B cell (primary cell): ENCODE data around the gene NCBP3. TPM values are rescaled to one million over a fixed set of nuclear protein-coding genes. Genes with fewer than 3 reads are reported as not detected.

ENCODE experiments used
- ATAC-seq: fragments of 200-7000 bp; cut with Tn5 transposase; one replicate; pipeline ENCODE4 v1.10.0; 2021; ENCODE audit warnings: low read depth, mild to moderate bottlenecking, moderate number of reproducible peaks, moderate library complexity
- CTCF ChIA-PET: fragments of 350-600 bp; sonication (Branson Sonifier 250); formaldehyde crosslinking; loops from one replicate; lab custom pipeline; 2021; ENCODE audit warnings: antibody characterized with exemption, inconsistent platforms; lab: Charles Lee
- POLR2A ChIA-PET: fragments of 350-600 bp; sonication (Branson Sonifier 250); formaldehyde crosslinking; loops from one replicate; lab custom pipeline; 2021; ENCODE audit warnings: antibody characterized with exemption; lab: Charles Lee
- DNase-seq: peaks from one replicate; pipeline ENCODE4 v3.0.0; 2013
- H2AFZ ChIP-seq: 2 replicates; pipeline ENCODE4 v1.6.1; 2012; ENCODE audit warnings: mild to moderate bottlenecking, low read depth, low read length; ENCODE audit not compliant: insufficient read depth, poor library complexity, severe bottlenecking
- H3K27ac ChIP-seq, 2 donors: 1 replicate in 1 of 2; 2 replicates in 1 of 2; pipeline ENCODE4 v1.5.1; 2012 to 2013; ENCODE audit warnings: low read length in 2 of 2, mild to moderate bottlenecking in 2 of 2, moderate library complexity in 1 of 2
- H3K27me3 ChIP-seq, 4 experiments: fragments of 200-600 bp in 1 of 4; sonication (generic) in 1 of 4; replicated peaks in 1 of 4; 1 replicate in 2 of 4; 2 replicates in 2 of 4; pipeline versions ENCODE4 v1.6.1 to v1.7.0; 2013 to 2016; ENCODE audit warnings: low read length in 3 of 4, mild to moderate bottlenecking in 2 of 4, mixed read lengths in 1 of 4, moderate library complexity in 1 of 4; ENCODE audit not compliant: insufficient read depth in 4 of 4, control insufficient read depth in 3 of 4; ENCODE audit errors: control extremely low read depth in 1 of 4
- H3K36me3 ChIP-seq, 2 experiments: replicated peaks in 1 of 2; 1 replicate in 1 of 2; 2 replicates in 1 of 2; pipeline versions ENCODE4 v1.6.1 to v1.7.1; 2013; ENCODE audit warnings: low read length in 1 of 2; ENCODE audit not compliant: insufficient read depth in 2 of 2, control insufficient read depth in 1 of 2; ENCODE audit errors: control extremely low read depth in 1 of 2, extremely low read depth in 1 of 2
- H3K4me1 ChIP-seq, 2 donors: fragments of 200-600 bp in 1 of 2; sonication (generic) in 1 of 2; 1 replicate in 1 of 2; 2 replicates in 1 of 2; pipeline versions ENCODE4 v1.5.1 to v1.6.1; 2013 to 2017; ENCODE audit warnings: low read length in 2 of 2; ENCODE audit not compliant: control insufficient read depth in 2 of 2, insufficient read depth in 2 of 2
- H3K4me2 ChIP-seq: replicated peaks from 2 replicates; pipeline ENCODE3; 2012; ENCODE audit warnings: mild to moderate bottlenecking, low read depth, low read length; ENCODE audit not compliant: poor library complexity, severe bottlenecking
- H3K4me3 ChIP-seq, 5 experiments: fragments of 200-600 bp in 1 of 5; sonication (generic) in 1 of 5; 1 replicate in 3 of 5; 2 replicates in 2 of 5; pipeline versions ENCODE4 v1.5.1 to v1.7.0; 2011 to 2016; ENCODE audit warnings: low read length in 4 of 5, mild to moderate bottlenecking in 4 of 5, low read depth in 2 of 5, control low read depth in 1 of 5, moderate library complexity in 1 of 5; ENCODE audit not compliant: insufficient read depth in 1 of 5; ENCODE audit errors: control extremely low read depth in 1 of 5, extremely low read depth in 1 of 5
- H3K79me2 ChIP-seq: fragments of 200-600 bp; sonication (generic); one replicate; pipeline ENCODE4 v1.6.0; 2016; ENCODE audit warnings: low read length; ENCODE audit not compliant: control insufficient read depth, insufficient read depth
- H3K9ac ChIP-seq: fragments of 200-600 bp; sonication (generic); 2 replicates; pipeline ENCODE4 v1.6.1; 2017; ENCODE audit warnings: mild to moderate bottlenecking, low read length, moderate library complexity
- H3K9me3 ChIP-seq, 3 donors: one replicate each; pipeline versions ENCODE4 v1.6.1 to v1.7.1; 2013; ENCODE audit warnings: low read length in 2 of 3; ENCODE audit not compliant: control insufficient read depth in 2 of 3, insufficient read depth in 1 of 3; ENCODE audit errors: control extremely low read depth in 1 of 3
- H4K20me1 ChIP-seq: 2 replicates; pipeline ENCODE4 v1.6.0; 2012; ENCODE audit warnings: mild to moderate bottlenecking, low read length; ENCODE audit not compliant: insufficient read depth, control insufficient read depth, poor library complexity, severe bottlenecking
- H3K27ac Mint-ChIP-seq: one replicate; pipeline ENCODE4 v1.8.0; 2021; ENCODE audit warnings: mixed read lengths
- H3K27me3 Mint-ChIP-seq: one replicate; pipeline ENCODE4 v1.8.0; 2021; ENCODE audit warnings: mixed read lengths
- H3K4me1 Mint-ChIP-seq: one replicate; pipeline ENCODE4 v1.8.0; 2021; ENCODE audit warnings: mixed read lengths
- H3K4me3 Mint-ChIP-seq: one replicate; pipeline ENCODE4 v1.8.0; 2021; ENCODE audit warnings: mixed read lengths
- H3K9me3 Mint-ChIP-seq: one replicate; pipeline ENCODE4 v1.8.0; 2022; ENCODE audit warnings: mixed read lengths; ENCODE audit not compliant: insufficient read depth
- CTCF ChIP-seq: fragments of 200-600 bp; IDR thresholded peaks from one replicate; pipeline ENCODE4 v1.8.0; 2022; ENCODE audit warnings: antibody characterized with exemption, mild to moderate bottlenecking
- EZH2 ChIP-seq: IDR thresholded peaks from 2 replicates; pipeline ENCODE4 v1.6.1; 2012; ENCODE audit warnings: borderline replicate concordance, low read depth, mild to moderate bottlenecking, moderate library complexity, low read length; ENCODE audit not compliant: insufficient read depth, poor library complexity, severe bottlenecking
- WGBS: methylation state at CpG from one replicate; pipeline ENCODE4 v1.1.5; 2013; ENCODE audit warnings: missing lambda C conversion rate; ENCODE audit not compliant: insufficient coverage; 5-methylcytosine and 5-hydroxymethylcytosine counted together
- intact Hi-C: fragments of 100-400 bp; cut with micrococcal nuclease; formaldehyde crosslinking; loops from one replicate; pipeline ENCODE4 v1.10.0; 2022
- polyA plus RNA-seq: library from polyadenylated mRNA; depleted of rRNA; stranded (reverse); fragments of >200 nt; gene quantifications from 2 replicates; pipeline ENCODE4 v1.2.3, GENCODE V29; 2012
- total RNA-seq, 2 donors: library from RNA; stranded (reverse); fragments of 120-200 nt in 1 of 2; gene quantifications; 1 replicate in 1 of 2; 2 replicates in 1 of 2; pipeline versions ENCODE4 v1.2.3 to v1.2.4, GENCODE V29; 2013 to 2022

The NCBP3 gene
- total and polyA plus RNA-seq, 2 donors (not counting 1 experiment from before 2014, with no cell fraction given), result 11.1 to 71.7 TPM

- ATAC-seq, result no peak
- Mint-ChIP-seq H3K27me3 (no peaks in the 10 kb centered on the region), H3K4me1 (peaks cover 34% of the 10 kb centered on the region), H3K9me3 (no peaks in the 10 kb centered on the region), H3K4me3 (peak overlapping the region; percentile 7), H3K27ac (peak overlapping the region; percentile 63)
- DNase-seq, result no peak
- WGBS, result 100% methylated on average over 3 of the region's 3 CpGs
- TF ChIP-seq EZH2 (no peak), CTCF (no peak)
- peaks cover 19 to 32% of the 10 kb centered on the region in 2 donors for H3K4me1 ChIP-seq
- H3K4me2 ChIP-seq, result no peak overlapping the region
- H3K4me3 ChIP-seq, result no peak overlapping the region
- H3K9me3 ChIP-seq, result no peaks in the 10 kb centered on the region
- H3K79me2 ChIP-seq, result peaks cover 6% of the 10 kb centered on the region
- H4K20me1 ChIP-seq, result no peaks in the 10 kb centered on the region
- H2AFZ ChIP-seq, result no peak overlapping the region
- H3K9ac ChIP-seq, result no peak overlapping the region
- no peaks in the 10 kb centered on the region for H3K36me3 ChIP-seq
- CTCF ChIA-PET, result interaction anchor here (5.6 kb wide), 1 partner anchor 18 kb away, joined by 48 read pairs; no protein-coding TSS in a partner anchor
- POLR2A ChIA-PET, result interaction anchor here (0.7 kb wide), 2 partner anchors 65 to 72 kb away, joined by 3 to 5 read pairs; no protein-coding TSS in a partner anchor
- no peaks in the 10 kb centered on the region for H3K27me3 ChIP-seq
- intact Hi-C loops, result no loop called here
- no peak overlapping the region for H3K27ac ChIP-seq
Observed at GRCh38 chr17:3895354-3895753, 49.3 kb upstream of the NCBP3 start.

- Histone ChIP-seq H3K4me2 (no peak overlapping the region), H2AFZ (no peak overlapping the region), H3K79me2 (peaks cover 6% of the 10 kb centered on the region), H3K4me1 (peaks cover 19 to 37% of the 10 kb centered on the region in 2 donors), H4K20me1 (no peaks in the 10 kb centered on the region), H3K9ac (no peak overlapping the region), H3K9me3 (no peaks in the 10 kb centered on the region), H3K27me3 (no peaks in the 10 kb centered on the region), H3K36me3 (no peaks in the 10 kb centered on the region), H3K27ac (no peak overlapping the region), H3K4me3 (no peak overlapping the region)
- H3K27me3 Mint-ChIP-seq, result no peaks in the 10 kb centered on the region
- peak overlapping the region; percentile 19 for H3K4me3 Mint-ChIP-seq
- H3K27ac Mint-ChIP-seq, result peak overlapping the region; percentile 63
- CTCF ChIA-PET, result interaction anchor here (1.7 to 5.6 kb wide), 3 partner anchors 10 to 31 kb away, joined by 8 to 48 read pairs (median 12); no protein-coding TSS in a partner anchor
- no peaks in the 10 kb centered on the region for H3K9me3 Mint-ChIP-seq
- TF ChIP-seq CTCF (no peak), EZH2 (no peak)
- ATAC-seq, result no peak
- POLR2A ChIA-PET, result interaction anchor here (0.7 to 1.1 kb wide), 5 partner anchors 16 to 72 kb away, joined by 3 to 5 read pairs (median 3); partner anchors contain the start of gene P2RX1
- H3K4me1 Mint-ChIP-seq, result peaks cover 38% of the 10 kb centered on the region
- intact Hi-C loops, result no loop called here
- peak; percentile 22 for DNase-seq
- 90% methylated on average over 2 of the region's 2 CpGs for WGBS
Observed at GRCh38 chr17:3894911-3895343, 48.9 kb upstream of the NCBP3 start.
